HEK293 (cell line): Measurements from ENCODE around the gene AZIN2.

ENCODE experiments used
- CTCF ChIA-PET: fragments of 350-600 bp; formaldehyde crosslinking; extraction: SDS; loops from one replicate; lab custom pipeline; 2021; ENCODE audit warnings: antibody characterized with exemption; lab: Yijun Ruan, JAX
- POLR2A ChIA-PET: fragments of 300-600 bp; formaldehyde crosslinking; extraction: SDS; loops from one replicate; lab custom pipeline; 2020; ENCODE audit warnings: antibody characterized with exemption, inconsistent platforms; lab: Yijun Ruan, JAX
- H3K27ac ChIP-seq: fragments of 200-500 bp; sonication (Bioruptor generic); 2 replicates; pipeline ENCODE4 v1.5.1; 2014; ENCODE audit warnings: low read depth, low read length, control low read depth, inconsistent platforms; ENCODE audit errors: extremely low read depth
- H3K36me3 ChIP-seq, 2 experiments: fragments of 200-500 bp in 1 of 2; sonication (Bioruptor generic) in 1 of 2; 1 replicate in 1 of 2; 2 replicates in 1 of 2; pipeline ENCODE4 v1.5.1; 2014 to 2017; ENCODE audit warnings: inconsistent platforms in 2 of 2, low read length in 2 of 2; ENCODE audit not compliant: control insufficient read depth in 2 of 2, insufficient read depth in 1 of 2
- H3K4me1 ChIP-seq: fragments of 200-500 bp; sonication (Bioruptor generic); 2 replicates; pipeline ENCODE4 v1.5.1; 2014; ENCODE audit warnings: mild to moderate bottlenecking, low read length, inconsistent platforms; ENCODE audit not compliant: control insufficient read depth, insufficient read depth
- H3K4me3 ChIP-seq: 2 replicates; pipeline ENCODE4 v1.5.1; 2011; ENCODE audit warnings: low read depth, mild to moderate bottlenecking, control low read depth, low read length, moderate library complexity
- H3K9me3 ChIP-seq: fragments of 200-500 bp; sonication (Bioruptor generic); 2 replicates; pipeline ENCODE4 v1.5.1; 2014; ENCODE audit warnings: low read depth, low read length, inconsistent platforms; ENCODE audit not compliant: control insufficient read depth, insufficient read depth
- EGR2 ChIP-seq: fragments of 450-650 bp; formaldehyde crosslinking; IDR thresholded peaks from 2 replicates; pipeline ENCODE4 v1.5.1; 2016; ENCODE audit warnings: low read depth, missing biosample characterization, missing genetic modification characterization
- HOXA7 ChIP-seq: sonication (generic); formaldehyde crosslinking; IDR thresholded peaks from 2 replicates; pipeline ENCODE4 v1.8.1; 2022; ENCODE audit warnings: missing genetic modification reagents, borderline replicate concordance
- KLF10 ChIP-seq: fragments of 450-650 bp; IDR thresholded peaks from 2 replicates; pipeline ENCODE4 v1.5.1; 2018; ENCODE audit warnings: missing biosample characterization, mild to moderate bottlenecking, missing genetic modification characterization
- MYNN ChIP-seq: fragments of 450-650 bp; formaldehyde crosslinking; IDR thresholded peaks from 2 replicates; pipeline ENCODE4 v1.5.1; 2016; ENCODE audit warnings: missing biosample characterization, missing genetic modification characterization, borderline replicate concordance
- PRDM10 ChIP-seq: fragments of 450-650 bp; formaldehyde crosslinking; IDR thresholded peaks from 2 replicates; pipeline ENCODE4 v1.5.1; 2016; ENCODE audit warnings: missing biosample characterization, missing genetic modification characterization
- SALL2 ChIP-seq: fragments of 450-650 bp; formaldehyde crosslinking; IDR thresholded peaks from 2 replicates; pipeline ENCODE4 v1.5.0; 2017; ENCODE audit warnings: missing biosample characterization, mild to moderate bottlenecking, missing genetic modification characterization, borderline replicate concordance
- YY2 ChIP-seq: fragments of 450-650 bp; formaldehyde crosslinking; IDR thresholded peaks from 2 replicates; pipeline ENCODE4 v1.5.1; 2016; ENCODE audit warnings: missing biosample characterization, missing genetic modification characterization
- ZBTB6 ChIP-seq: fragments of 450-650 bp; formaldehyde crosslinking; IDR thresholded peaks from 2 replicates; pipeline ENCODE4 v1.5.1; 2017; ENCODE audit warnings: missing biosample characterization, missing genetic modification characterization
- ZFHX2 ChIP-seq: fragments of 450-650 bp; formaldehyde crosslinking; conservative IDR thresholded peaks from 2 replicates; pipeline ENCODE4 v1.5.1; 2016; ENCODE audit warnings: missing biosample characterization, missing genetic modification characterization
- ZNF202 ChIP-seq: fragments of 450-650 bp; formaldehyde crosslinking; IDR thresholded peaks from 2 replicates; pipeline ENCODE4 v1.5.1; 2016; ENCODE audit warnings: missing biosample characterization, missing genetic modification characterization, borderline replicate concordance
- ZNF341 ChIP-seq: fragments of 450-650 bp; formaldehyde crosslinking; IDR thresholded peaks from 2 replicates; pipeline ENCODE4; 2016; ENCODE audit warnings: low read depth, missing biosample characterization, missing genetic modification characterization
- ZSCAN4 ChIP-seq: fragments of 450-650 bp; formaldehyde crosslinking; IDR thresholded peaks from 2 replicates; pipeline ENCODE4 v1.5.1; 2017; ENCODE audit warnings: missing biosample characterization, missing genetic modification characterization
- TF ChIP-seq, protein P1 (sequence below): fragments of 450-650 bp; formaldehyde crosslinking; IDR thresholded peaks from 2 replicates; pipeline ENCODE4 v1.5.1; 2017; ENCODE audit warnings: missing biosample characterization, missing genetic modification characterization
- TF ChIP-seq, protein P2 (sequence below): fragments of 450-650 bp; formaldehyde crosslinking; IDR thresholded peaks from 2 replicates; pipeline ENCODE4 v1.5.1; 2016; ENCODE audit warnings: missing biosample characterization, missing genetic modification characterization

AZIN2 gene

DNA sequence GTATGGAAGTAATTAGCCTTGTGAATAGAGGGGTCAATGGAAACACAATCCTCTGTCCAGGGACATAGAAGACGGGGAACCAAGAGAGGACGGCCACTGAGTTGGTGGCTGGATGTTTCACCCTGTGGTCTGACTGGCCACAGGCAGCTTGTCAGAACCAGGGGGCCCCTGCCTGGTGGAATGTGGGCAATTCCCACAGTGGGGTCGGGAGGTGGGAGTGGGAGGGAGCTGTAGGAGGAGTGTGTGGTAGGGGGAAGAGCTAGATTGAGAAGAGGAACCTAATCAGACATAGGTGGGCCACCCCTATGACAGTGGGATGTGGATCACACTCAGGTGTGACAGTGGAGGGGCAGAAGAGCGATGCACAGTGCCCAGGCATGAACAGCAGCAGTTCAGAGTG lies 69.6 kb downstream of the AZIN2 start:
- H3K9me3 ChIP-seq, result no peaks in the 10 kb centered on the region
- TF ChIP-seq ZFHX2 (peak; percentile 67), EGR2 (tag by site-specific recombination) (peak; percentile 66; the same call in 1 of the 2 replicates), SALL2 (no peak), YY2 (no peak), MYNN (tag by site-specific recombination) (no peak), ZNF341 (tag by site-specific recombination) (peak; percentile 46)
- TF ChIP-seq, all 188 proteins: peak for 3
- no peak overlapping the region for H3K4me3 ChIP-seq
- CTCF ChIA-PET, result interaction anchor here (1.0 to 1.8 kb wide), 3 partner anchors 9 to 145 kb away, joined by 3 to 7 read pairs (median 5); no protein-coding TSS in a partner anchor
- peaks cover 5% of the 10 kb centered on the region; the same call in 1 of the 2 replicates for H3K4me1 ChIP-seq
- H3K36me3 ChIP-seq, result peaks cover 0 to 13% of the 10 kb centered on the region in 2 experiments; a peak in 1 of 3 replicates
- POLR2A ChIA-PET, result no interaction called here
- H3K27ac ChIP-seq, result no peak overlapping the region

DNA sequence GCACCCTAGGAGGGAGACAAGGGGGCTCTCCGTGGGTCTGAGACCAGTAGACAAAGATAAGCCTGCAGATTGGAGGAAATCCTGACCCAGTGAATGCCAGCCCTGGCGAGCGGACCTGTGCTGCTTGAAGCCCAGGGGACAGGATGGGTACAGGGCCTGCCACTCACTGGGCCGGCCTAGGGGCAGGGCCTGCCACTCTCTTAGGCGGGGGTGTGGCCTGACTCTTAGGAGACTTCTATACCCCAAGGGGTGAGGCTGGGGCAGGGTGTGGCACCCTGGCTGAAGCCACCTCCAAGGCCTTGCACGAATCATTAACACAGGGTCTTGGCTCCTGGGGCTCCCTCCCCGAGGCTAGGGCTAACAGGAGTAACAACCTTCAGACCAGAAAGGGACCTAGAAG lies 70.2 kb downstream of the AZIN2 start:
- ChIA-PET POLR2A (interaction anchor here (1.4 kb wide), 1 partner anchor 31 kb away, joined by 3 read pairs; the partner anchor contains the start of gene TRIM62), CTCF (interaction anchor here (0.7 to 2.0 kb wide), 4 partner anchors 13 to 305 kb away, joined by 3 to 7 read pairs (median 5); no protein-coding TSS in a partner anchor)
- Histone ChIP-seq H3K4me3 (no peak overlapping the region), H3K27ac (no peak overlapping the region), H3K36me3 (peaks cover 0 to 13% of the 10 kb centered on the region in 2 experiments; a peak in 1 of 3 replicates), H3K4me1 (peaks cover 5% of the 10 kb centered on the region; the same call in 1 of the 2 replicates), H3K9me3 (no peaks in the 10 kb centered on the region)
- peak; percentile 78 for TF ChIP-seq PRDM10 (tag by site-specific recombination)
- no peak for TF ChIP-seq ZSCAN4 (tag by site-specific recombination)
- TF ChIP-seq ZNF202 (tag by site-specific recombination), result no peak
- no peak for TF ChIP-seq HOXA7
- TF ChIP-seq, protein P1, sequence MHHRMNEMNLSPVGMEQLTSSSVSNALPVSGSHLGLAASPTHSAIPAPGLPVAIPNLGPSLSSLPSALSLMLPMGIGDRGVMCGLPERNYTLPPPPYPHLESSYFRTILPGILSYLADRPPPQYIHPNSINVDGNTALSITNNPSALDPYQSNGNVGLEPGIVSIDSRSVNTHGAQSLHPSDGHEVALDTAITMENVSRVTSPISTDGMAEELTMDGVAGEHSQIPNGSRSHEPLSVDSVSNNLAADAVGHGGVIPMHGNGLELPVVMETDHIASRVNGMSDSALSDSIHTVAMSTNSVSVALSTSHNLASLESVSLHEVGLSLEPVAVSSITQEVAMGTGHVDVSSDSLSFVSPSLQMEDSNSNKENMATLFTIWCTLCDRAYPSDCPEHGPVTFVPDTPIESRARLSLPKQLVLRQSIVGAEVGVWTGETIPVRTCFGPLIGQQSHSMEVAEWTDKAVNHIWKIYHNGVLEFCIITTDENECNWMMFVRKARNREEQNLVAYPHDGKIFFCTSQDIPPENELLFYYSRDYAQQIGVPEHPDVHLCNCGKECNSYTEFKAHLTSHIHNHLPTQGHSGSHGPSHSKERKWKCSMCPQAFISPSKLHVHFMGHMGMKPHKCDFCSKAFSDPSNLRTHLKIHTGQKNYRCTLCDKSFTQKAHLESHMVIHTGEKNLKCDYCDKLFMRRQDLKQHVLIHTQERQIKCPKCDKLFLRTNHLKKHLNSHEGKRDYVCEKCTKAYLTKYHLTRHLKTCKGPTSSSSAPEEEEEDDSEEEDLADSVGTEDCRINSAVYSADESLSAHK (tag by site-specific recombination), result no peak

DNA sequence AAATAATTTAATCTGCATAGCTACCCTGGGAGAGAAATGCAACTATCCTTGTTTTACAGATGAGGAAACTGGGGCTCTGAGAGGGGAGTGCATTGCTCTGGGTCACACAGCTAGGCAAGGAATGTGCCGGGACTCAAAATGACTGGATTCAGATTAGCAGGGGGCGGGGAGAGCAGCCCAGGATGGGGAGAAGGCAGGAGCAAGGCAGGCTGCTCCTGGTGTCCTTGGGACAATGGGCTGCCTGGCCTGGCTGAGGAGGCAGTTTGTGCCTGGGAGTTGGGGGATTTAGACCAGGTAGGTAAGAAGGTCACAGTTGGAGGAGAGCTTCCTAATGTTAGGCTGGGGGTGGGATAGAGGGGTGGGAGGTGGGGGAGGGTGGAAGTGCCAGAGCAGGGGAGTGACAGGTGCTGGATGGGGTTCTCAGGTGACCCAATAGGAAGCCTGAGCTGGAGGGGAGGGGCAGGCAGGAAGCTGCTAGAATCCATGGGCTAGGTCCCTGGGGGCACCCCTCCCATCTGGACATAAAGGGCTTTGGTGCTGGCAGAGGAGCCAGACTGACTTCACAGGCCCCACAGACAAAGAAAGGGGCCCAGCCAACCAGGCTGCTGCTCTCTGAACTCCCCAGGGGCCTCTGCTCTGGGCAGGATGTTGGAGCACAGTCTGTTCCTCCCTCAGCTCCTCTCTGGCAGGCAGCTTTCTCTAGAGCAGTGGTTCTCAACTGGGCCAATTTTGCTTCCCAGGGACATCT lies 71.9 kb downstream of the AZIN2 start:
- ChIA-PET CTCF (interaction anchor here (2.0 kb wide), 1 partner anchor 15 kb away, joined by 5 read pairs; no protein-coding TSS in a partner anchor), POLR2A (interaction anchor here (0.6 to 1.6 kb wide), 4 partner anchors 26 to 807 kb away, joined by 3 to 4 read pairs (median 4); partner anchors contain the start of gene TRIM62)
- peaks cover 0 to under 1% of the 10 kb centered on the region in 2 experiments; a peak in 1 of 3 replicates for H3K36me3 ChIP-seq
- no peaks in the 10 kb centered on the region for H3K9me3 ChIP-seq
- H3K27ac ChIP-seq, result no peak overlapping the region
- H3K4me1 ChIP-seq, result peaks cover 7% of the 10 kb centered on the region; the same call in 1 of the 2 replicates
- H3K4me3 ChIP-seq, result no peak overlapping the region
- TF ChIP-seq KLF10 (tag by site-specific recombination) (0 out of 2 replicates have a peak, but pooled peaks have one; percentile 20), ZBTB6 (tag by site-specific recombination) (peak; percentile 74; the same call in 1 of the 2 replicates), PRDM10 (tag by site-specific recombination) (0 out of 2 replicates have a peak, but pooled peaks have one; percentile 27)
- TF ChIP-seq, protein P2, sequence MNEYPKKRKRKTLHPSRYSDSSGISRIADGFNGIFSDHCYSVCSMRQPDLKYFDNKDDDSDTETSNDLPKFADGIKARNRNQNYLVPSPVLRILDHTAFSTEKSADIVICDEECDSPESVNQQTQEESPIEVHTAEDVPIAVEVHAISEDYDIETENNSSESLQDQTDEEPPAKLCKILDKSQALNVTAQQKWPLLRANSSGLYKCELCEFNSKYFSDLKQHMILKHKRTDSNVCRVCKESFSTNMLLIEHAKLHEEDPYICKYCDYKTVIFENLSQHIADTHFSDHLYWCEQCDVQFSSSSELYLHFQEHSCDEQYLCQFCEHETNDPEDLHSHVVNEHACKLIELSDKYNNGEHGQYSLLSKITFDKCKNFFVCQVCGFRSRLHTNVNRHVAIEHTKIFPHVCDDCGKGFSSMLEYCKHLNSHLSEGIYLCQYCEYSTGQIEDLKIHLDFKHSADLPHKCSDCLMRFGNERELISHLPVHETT (tag by site-specific recombination), result no peak
